HG03469 (cell line): ENCODE data around the gene NFKBIB.

ENCODE experiments used
- ATAC-seq: cut with Tn5 transposase; IDR thresholded peaks from one replicate; pipeline ENCODE4 v1.9.1; 2021; ENCODE audit warnings: mild to moderate bottlenecking, moderate library complexity, moderate number of reproducible peaks; ENCODE audit not compliant: unreplicated experiment

The NFKBIB gene

GRCh38 chr19:38952395-38953165 lies 52.8 kb downstream of the NFKBIB start:
- ATAC-seq, result no peak

- no peak for ATAC-seq
Observed at GRCh38 chr19:38953677-38954076, 53.9 kb downstream of the NFKBIB start.

DNA sequence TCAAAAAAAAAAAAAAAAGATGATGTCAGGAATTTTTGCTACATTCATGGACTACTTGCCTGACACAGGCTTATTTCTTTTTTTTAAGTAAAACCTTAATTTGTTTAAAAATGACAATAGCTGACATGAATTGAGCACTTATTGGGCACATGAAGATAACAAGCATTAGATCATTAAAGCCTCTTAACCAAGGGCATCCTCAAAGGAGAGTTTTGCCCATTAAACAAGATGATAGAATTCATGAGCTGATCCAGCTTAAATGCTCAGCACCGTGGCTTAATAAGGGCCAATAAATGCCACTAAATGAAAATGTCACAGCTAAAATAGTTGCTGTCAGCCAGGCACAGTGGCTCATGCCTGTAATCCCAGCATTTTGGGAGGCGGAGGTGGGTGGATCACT lies 56.5 kb downstream of the NFKBIB start:
- ATAC-seq, result no peak

DNA sequence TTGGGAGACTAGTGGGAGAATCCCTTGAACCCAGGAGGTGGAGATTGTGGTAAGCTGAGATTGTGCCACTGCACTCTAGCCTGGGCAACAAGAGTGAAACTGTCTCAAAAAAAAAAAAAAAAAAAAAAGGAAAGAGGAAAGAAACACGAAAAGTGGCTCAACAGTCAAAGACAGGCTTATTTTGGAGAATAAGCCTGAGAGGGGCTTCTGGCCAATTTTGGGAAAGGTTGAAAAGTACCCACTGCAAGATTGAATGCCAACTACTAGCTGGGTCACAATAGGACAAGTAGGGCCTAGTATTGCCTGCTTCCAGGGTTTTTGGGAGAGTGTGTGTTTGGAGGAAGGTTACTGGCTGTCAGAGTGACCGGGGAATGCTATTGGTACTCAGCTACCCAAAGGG lies 58.5 kb downstream of the NFKBIB start:
- ATAC-seq, result no peak
